ENCODE measurements around the gene RAB9A. TPM values are rescaled to one million over a fixed set of nuclear protein-coding genes. Genes with fewer than 3 reads are reported as not detected.
A peak's percentile ranks its signal among the peaks of the same experiment; 100 is the strongest.

RAB9A gene
- total and polyA plus RNA-seq, 10 of the 15 experiments (the other 5 are each of a cell fraction or from before 2014, with no cell fraction given) = 42.1 to 142 (median 49.9) TPM

GRCh38 chrX:13670197-13670596 lies 18.7 kb upstream of the RAB9A start (continued):
- no peak for TF ChIP-seq IRF5 (IDR thresholded peaks at IDR 0.05; ENCODE audit: borderline replicate concordance)
- no peak for TF ChIP-seq BCLAF1 (IDR thresholded peaks at IDR 0.05)
- no peak for TF ChIP-seq RELA (IDR thresholded peaks at IDR 0.05; ENCODE audit: borderline replicate concordance, partially characterized antibody)
- no peak for TF ChIP-seq SUPT20H (IDR thresholded peaks at IDR 0.05; ENCODE audit: borderline replicate concordance, control insufficient read depth, low read depth, low read length)
- TF ChIP-seq ASH2L (IDR thresholded peaks at IDR 0.05; ENCODE audit: borderline replicate concordance, low read depth) = no peak
- TF ChIP-seq PAX5 (IDR thresholded peaks at IDR 0.05; ENCODE audit: borderline replicate concordance, low read depth, low read length) = peak; percentile 41; the same call in 1 of the 2 replicates
- 0 out of 2 replicates have a peak, but pooled peaks have one; percentile 29 for TF ChIP-seq PKNOX1 (IDR thresholded peaks at IDR 0.05)
- TF ChIP-seq TCF12 (IDR thresholded peaks at IDR 0.05; ENCODE audit: low read depth, low read length) = 0 out of 2 replicates have a peak, but pooled peaks have one; percentile 26
- TF ChIP-seq MXI1 (IDR thresholded peaks at IDR 0.05; ENCODE audit: low read depth, low read length) = no peak
- TF ChIP-seq ZNF207 (IDR thresholded peaks at IDR 0.05; ENCODE audit: borderline replicate concordance) = no peak
- TF ChIP-seq SMAD5 (IDR thresholded peaks at IDR 0.05; ENCODE audit: low read depth) = no peak
- no peak for TF ChIP-seq NFXL1 (IDR thresholded peaks at IDR 0.05; ENCODE audit: borderline replicate concordance)
- TF ChIP-seq, protein P1, sequence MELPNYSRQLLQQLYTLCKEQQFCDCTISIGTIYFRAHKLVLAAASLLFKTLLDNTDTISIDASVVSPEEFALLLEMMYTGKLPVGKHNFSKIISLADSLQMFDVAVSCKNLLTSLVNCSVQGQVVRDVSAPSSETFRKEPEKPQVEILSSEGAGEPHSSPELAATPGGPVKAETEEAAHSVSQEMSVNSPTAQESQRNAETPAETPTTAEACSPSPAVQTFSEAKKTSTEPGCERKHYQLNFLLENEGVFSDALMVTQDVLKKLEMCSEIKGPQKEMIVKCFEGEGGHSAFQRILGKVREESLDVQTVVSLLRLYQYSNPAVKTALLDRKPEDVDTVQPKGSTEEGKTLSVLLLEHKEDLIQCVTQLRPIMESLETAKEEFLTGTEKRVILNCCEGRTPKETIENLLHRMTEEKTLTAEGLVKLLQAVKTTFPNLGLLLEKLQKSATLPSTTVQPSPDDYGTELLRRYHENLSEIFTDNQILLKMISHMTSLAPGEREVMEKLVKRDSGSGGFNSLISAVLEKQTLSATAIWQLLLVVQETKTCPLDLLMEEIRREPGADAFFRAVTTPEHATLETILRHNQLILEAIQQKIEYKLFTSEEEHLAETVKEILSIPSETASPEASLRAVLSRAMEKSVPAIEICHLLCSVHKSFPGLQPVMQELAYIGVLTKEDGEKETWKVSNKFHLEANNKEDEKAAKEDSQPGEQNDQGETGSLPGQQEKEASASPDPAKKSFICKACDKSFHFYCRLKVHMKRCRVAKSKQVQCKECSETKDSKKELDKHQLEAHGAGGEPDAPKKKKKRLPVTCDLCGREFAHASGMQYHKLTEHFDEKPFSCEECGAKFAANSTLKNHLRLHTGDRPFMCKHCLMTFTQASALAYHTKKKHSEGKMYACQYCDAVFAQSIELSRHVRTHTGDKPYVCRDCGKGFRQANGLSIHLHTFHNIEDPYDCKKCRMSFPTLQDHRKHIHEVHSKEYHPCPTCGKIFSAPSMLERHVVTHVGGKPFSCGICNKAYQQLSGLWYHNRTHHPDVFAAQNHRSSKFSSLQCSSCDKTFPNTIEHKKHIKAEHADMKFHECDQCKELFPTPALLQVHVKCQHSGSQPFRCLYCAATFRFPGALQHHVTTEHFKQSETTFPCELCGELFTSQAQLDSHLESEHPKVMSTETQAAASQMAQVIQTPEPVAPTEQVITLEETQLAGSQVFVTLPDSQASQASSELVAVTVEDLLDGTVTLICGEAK (IDR thresholded peaks at IDR 0.05; ENCODE audit: borderline replicate concordance) = 0 out of 2 replicates have a peak, but pooled peaks have one; percentile 41
- no peak for TF ChIP-seq RB1 (IDR thresholded peaks at IDR 0.05; ENCODE audit: borderline replicate concordance)
- TF ChIP-seq TCF7 (IDR thresholded peaks at IDR 0.05; ENCODE audit: borderline replicate concordance) = peak; percentile 26; the same call in 1 of the 2 replicates
- TF ChIP-seq IKZF2 (IDR thresholded peaks at IDR 0.05) = peak; percentile 21 to 24; a peak in 3 of 4 replicates
- TF ChIP-seq RUNX3 (IDR thresholded peaks at IDR 0.05; ENCODE audit: low read length) = peak; percentile 89
- TF ChIP-seq TCF3 (IDR thresholded peaks at IDR 0.05; ENCODE audit: borderline replicate concordance, insufficient read depth, low read depth, low read length) = no peak
- TF ChIP-seq IRF4 (IDR thresholded peaks at IDR 0.05; ENCODE audit: low read depth, low read length) = no peak
- TF ChIP-seq BCL11A (IDR thresholded peaks at IDR 0.05; ENCODE audit: low read depth, low read length) = peak; percentile 68
- no peak for TF ChIP-seq POLR2A (IDR thresholded peaks at IDR 0.05; ENCODE audit: low read depth, low read length)
- TF ChIP-seq KLF5 (IDR thresholded peaks at IDR 0.05; ENCODE audit: partially characterized antibody) = no peak
